Measurements from ENCODE around the gene WBP2NL.

GRCh38 chr22:41989246-41989645 is 9.3 kb upstream of the WBP2NL start:
- TF ChIP-seq POLR2AphosphoS5 (IDR thresholded peaks at IDR 0.05; ENCODE audit: insufficient read depth in 1 of 2, low read depth in 1 of 2) (no peak), POLR2A (IDR thresholded peaks at IDR 0.05) (no peak), CTCF (IDR thresholded peaks at IDR 0.05) (no peak)

Data from vagina (tissue), 2 donors.